NT2/D1 (cell line): Measurements from ENCODE around the gene CCDC50.

ENCODE experiments used
- SUZ12 ChIP-seq: IDR thresholded peaks from 2 replicates; pipeline ENCODE4 v1.6.1; 2011; ENCODE audit not compliant: insufficient read length, insufficient read depth; ENCODE audit errors: extremely low read depth
- YY1 ChIP-seq: IDR thresholded peaks from 2 replicates; pipeline ENCODE4 v1.6.1; 2011; ENCODE audit not compliant: insufficient read length, insufficient read depth
- ZNF274 ChIP-seq: IDR thresholded peaks from 2 replicates; pipeline ENCODE4 v1.6.1; 2011; ENCODE audit warnings: mild to moderate bottlenecking, low read depth, low read length

GRCh38 chr3:191420771-191421170 is 91.6 kb downstream of the CCDC50 start:
- TF ChIP-seq YY1, result no peak
- no peak for TF ChIP-seq ZNF274
- TF ChIP-seq SUZ12, result no peak
